GM23248 (cell line): ENCODE data around the gene DIP2A.

Experiments used
- EZH2 ChIP-seq: fragments of 200-600 bp; sonication (generic); IDR thresholded peaks from 2 replicates; pipeline ENCODE4 v1.6.1; 2018; ENCODE audit warnings: antibody characterized with exemption, mild to moderate bottlenecking; ENCODE audit not compliant: insufficient read depth, poor library complexity, severe bottlenecking
- EZH2phosphoT487 ChIP-seq: fragments of 200-600 bp; sonication (generic); IDR thresholded peaks from 2 replicates; pipeline ENCODE4 v1.6.1; 2018; ENCODE audit warnings: antibody characterized with exemption, moderate library complexity, mild to moderate bottlenecking, low read depth; ENCODE audit not compliant: insufficient read depth

GRCh38 chr21:46557919-46558392 is 99.3 kb downstream of the DIP2A start:
- no peak for TF ChIP-seq EZH2
- TF ChIP-seq EZH2phosphoT487, result no peak
